Measurements from ENCODE around the gene RRM2.

Gene RRM2

DNA sequence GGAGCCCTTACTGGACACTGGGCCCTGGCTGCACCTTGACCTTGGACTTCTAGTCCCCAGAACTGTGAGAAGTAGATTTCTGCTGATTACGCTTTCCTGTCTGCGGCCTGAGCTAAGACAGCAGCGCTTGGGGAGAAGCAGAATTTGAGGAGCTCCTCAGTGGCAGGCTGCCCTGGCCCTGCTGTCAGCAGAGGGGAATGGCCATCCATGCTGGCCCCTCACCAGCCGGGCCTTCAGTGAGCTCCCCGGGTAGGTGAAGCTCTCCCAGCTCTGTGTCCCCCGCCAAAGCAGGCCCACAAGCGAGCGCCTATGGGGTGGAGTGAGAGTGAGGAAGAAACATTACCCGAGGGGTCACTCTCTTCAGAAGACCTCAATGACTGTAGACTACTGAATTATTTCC lies 51.6 kb downstream of the RRM2 start:
- no peaks in the 10 kb centered on the region for H3F3A ChIP-seq (ENCODE audit: insufficient read depth, low read length)
- H3K27ac ChIP-seq (ENCODE audit: low read length): no peak overlapping the region
- no peak overlapping the region for H3K4me3 ChIP-seq (ENCODE audit: low read length)
- no peak overlapping the region for H2AFZ ChIP-seq (ENCODE audit: low read length)
- H3K9ac ChIP-seq (ENCODE audit: low read length): no peak overlapping the region
- TF ChIP-seq EZH2 (optimal IDR thresholded peaks at IDR 0.05; ENCODE audit: low read depth, low read length) (no peak), CTCF (IDR thresholded peaks at IDR 0.05; ENCODE audit: low read length) (no peak), EZH2phosphoT487 (IDR thresholded peaks at IDR 0.05; ENCODE audit: low read length) (no peak)
- H3K9me3 ChIP-seq (replicated peaks; ENCODE audit: insufficient read depth, low read length): no peaks in the 10 kb centered on the region
- DNase-seq: no peak
- no peaks in the 10 kb centered on the region for H3K27me3 ChIP-seq (replicated peaks; ENCODE audit: insufficient read depth, low read length)
- H3K79me2 ChIP-seq (ENCODE audit: low read length): no peaks in the 10 kb centered on the region
- no peaks in the 10 kb centered on the region for H3K36me3 ChIP-seq (replicated peaks; ENCODE audit: insufficient read depth, low read length)
- H3K4me2 ChIP-seq (ENCODE audit: low read depth, low read length): no peak overlapping the region
- H3K4me1 ChIP-seq (ENCODE audit: low read length): no peaks in the 10 kb centered on the region
- H4K20me1 ChIP-seq (ENCODE audit: insufficient read depth, low read length): no peaks in the 10 kb centered on the region
- H3K9me2 ChIP-seq (replicated peaks; ENCODE audit: insufficient read depth, low read length): no peaks in the 10 kb centered on the region

- H3K27me3 ChIP-seq (replicated peaks; ENCODE audit: insufficient read depth, low read length): no peaks in the 10 kb centered on the region
- H3K9me3 ChIP-seq (replicated peaks; ENCODE audit: insufficient read depth, low read length): no peaks in the 10 kb centered on the region
- H3K4me2 ChIP-seq (ENCODE audit: low read depth, low read length): no peak overlapping the region
- H3K9ac ChIP-seq (ENCODE audit: low read length): no peak overlapping the region
- no peaks in the 10 kb centered on the region for H3F3A ChIP-seq (ENCODE audit: insufficient read depth, low read length)
- H2AFZ ChIP-seq (ENCODE audit: low read length): no peak overlapping the region
- H3K9me2 ChIP-seq (replicated peaks; ENCODE audit: insufficient read depth, low read length): no peaks in the 10 kb centered on the region
- H3K79me2 ChIP-seq (ENCODE audit: low read length): no peaks in the 10 kb centered on the region
- no peak overlapping the region for H3K4me3 ChIP-seq (ENCODE audit: low read length)
- H3K27ac ChIP-seq (ENCODE audit: low read length): no peak overlapping the region
- no peaks in the 10 kb centered on the region for H4K20me1 ChIP-seq (ENCODE audit: insufficient read depth, low read length)
- no peak for DNase-seq
- H3K4me1 ChIP-seq (ENCODE audit: low read length): no peaks in the 10 kb centered on the region
- no peaks in the 10 kb centered on the region for H3K36me3 ChIP-seq (replicated peaks; ENCODE audit: insufficient read depth, low read length)
- TF ChIP-seq EZH2phosphoT487 (IDR thresholded peaks at IDR 0.05; ENCODE audit: low read length) (no peak), EZH2 (optimal IDR thresholded peaks at IDR 0.05; ENCODE audit: low read depth, low read length) (no peak), CTCF (IDR thresholded peaks at IDR 0.05; ENCODE audit: low read length) (no peak)
Observed at GRCh38 chr2:10175441-10175840, 52.9 kb downstream of the RRM2 start.

- H3K27ac ChIP-seq (ENCODE audit: low read length): no peak overlapping the region
- H2AFZ ChIP-seq (ENCODE audit: low read length): no peak overlapping the region
- no peaks in the 10 kb centered on the region for H3K27me3 ChIP-seq (replicated peaks; ENCODE audit: insufficient read depth, low read length)
- H4K20me1 ChIP-seq (ENCODE audit: insufficient read depth, low read length): no peaks in the 10 kb centered on the region
- H3K9me3 ChIP-seq (replicated peaks; ENCODE audit: insufficient read depth, low read length): no peaks in the 10 kb centered on the region
- no peaks in the 10 kb centered on the region for H3K9me2 ChIP-seq (replicated peaks; ENCODE audit: insufficient read depth, low read length)
- H3K9ac ChIP-seq (ENCODE audit: low read length): no peak overlapping the region
- no peak for DNase-seq
- H3K4me3 ChIP-seq (ENCODE audit: low read length): no peak overlapping the region
- TF ChIP-seq CTCF (IDR thresholded peaks at IDR 0.05; ENCODE audit: low read length) (no peak), EZH2phosphoT487 (IDR thresholded peaks at IDR 0.05; ENCODE audit: low read length) (no peak), EZH2 (optimal IDR thresholded peaks at IDR 0.05; ENCODE audit: low read depth, low read length) (no peak)
- H3F3A ChIP-seq (ENCODE audit: insufficient read depth, low read length): no peaks in the 10 kb centered on the region
- H3K79me2 ChIP-seq (ENCODE audit: low read length): no peaks in the 10 kb centered on the region
- H3K36me3 ChIP-seq (replicated peaks; ENCODE audit: insufficient read depth, low read length): no peaks in the 10 kb centered on the region
- H3K4me1 ChIP-seq (ENCODE audit: low read length): no peaks in the 10 kb centered on the region
- no peak overlapping the region for H3K4me2 ChIP-seq (ENCODE audit: low read depth, low read length)
Observed at GRCh38 chr2:10178751-10179150, 56.2 kb downstream of the RRM2 start.

Data from MM.1S (cell line).